DMS79 treated with DMSO at 0.1 percent for 48 hours (cell line): Measurements from ENCODE around the gene PHGDH.

Source experiments
- DNase-seq: peaks from one replicate; lab custom pipeline; 2025; lab: John Stamatoyannopoulos, UW

Gene PHGDH

DNA sequence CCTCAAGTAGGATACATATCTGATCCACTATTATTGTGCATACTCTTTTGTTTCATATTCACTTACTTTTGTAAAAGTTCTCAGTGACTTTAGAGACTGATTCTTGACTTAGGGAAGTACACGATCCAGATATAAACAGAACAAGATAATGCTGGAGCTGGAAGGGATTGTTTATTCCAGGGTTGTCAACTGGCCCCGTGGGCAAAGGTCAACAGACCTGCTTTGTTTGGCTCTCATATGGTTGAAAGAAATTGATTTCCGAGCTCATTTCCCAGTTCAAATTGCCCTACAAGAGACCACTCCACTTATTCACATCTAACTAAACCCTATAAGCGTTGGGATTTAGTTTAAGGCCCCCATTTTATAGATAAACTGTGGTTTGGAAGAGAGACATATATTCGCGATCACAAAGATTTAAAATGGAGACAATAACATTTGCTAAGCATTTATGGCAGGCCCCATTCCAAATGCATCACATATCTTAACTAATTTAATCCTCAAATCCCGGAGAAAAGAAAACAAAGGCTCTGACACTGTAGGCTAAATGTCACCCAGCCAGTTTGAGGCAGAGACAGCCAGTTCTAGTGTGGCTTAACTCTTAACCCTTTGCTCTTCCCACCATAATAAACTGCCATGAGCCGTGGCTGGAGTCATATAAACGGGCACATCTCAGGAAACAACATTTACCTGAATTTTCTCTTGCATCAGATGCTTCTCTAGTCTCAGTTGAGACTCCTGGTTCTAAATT, 78.9 kb downstream of the PHGDH start:
- no peak for DNase-seq

DNA sequence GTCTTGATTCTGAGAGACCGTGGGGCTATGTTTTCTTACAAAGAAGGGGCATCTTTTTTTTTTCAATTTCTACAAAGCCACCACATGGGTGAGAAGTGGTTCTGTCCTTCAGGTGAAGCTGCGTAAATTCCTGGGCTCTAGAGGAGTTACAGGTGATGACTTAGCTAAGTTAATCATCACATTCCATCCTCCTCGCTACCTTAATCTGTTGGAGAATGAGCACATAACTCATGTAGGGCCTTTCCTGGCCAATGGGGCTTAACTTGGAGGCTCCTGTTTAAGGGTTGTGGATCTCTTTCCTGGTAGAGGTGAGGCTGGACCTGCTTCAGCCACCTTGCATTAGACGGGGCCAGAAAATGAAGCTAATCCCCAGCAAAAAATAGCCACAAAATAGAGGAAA, 79.6 kb downstream of the PHGDH start:
- no peak for DNase-seq
